Measurements from ENCODE around the gene ETV3L. TPM values are rescaled to one million over a fixed set of nuclear protein-coding genes. Genes with fewer than 3 reads are reported as not detected.

ETV3L gene
- total and polyA plus RNA-seq, 2 experiments from 2014 or later = not detected

DNA sequence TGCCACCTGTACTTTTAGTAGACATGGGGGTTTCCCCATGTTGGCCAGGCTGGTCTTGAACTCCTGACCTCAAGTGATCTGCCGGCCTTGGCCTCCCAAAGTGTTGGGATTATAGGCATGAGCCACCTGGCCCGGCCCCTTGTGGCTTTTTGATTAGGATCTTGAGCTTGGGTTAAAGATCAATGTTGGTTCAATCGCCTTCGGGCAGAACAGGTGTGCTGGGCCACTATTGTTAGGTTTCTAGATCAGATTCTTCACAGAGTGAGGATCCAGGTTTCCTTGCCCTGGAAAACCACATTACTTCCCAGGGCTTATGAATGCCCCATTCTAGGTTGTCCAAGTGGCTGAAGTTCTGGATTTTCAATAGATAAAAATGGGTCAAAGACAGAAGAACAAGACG, 32.5 kb upstream of the ETV3L start:
- no peak for ATAC-seq
- no peak overlapping the region for H3K27ac Mint-ChIP-seq
- no peaks in the 10 kb centered on the region for H3K9me3 Mint-ChIP-seq
- Histone ChIP-seq H3K4me2 (no peak overlapping the region), H3K79me2 (replicated peaks; ENCODE audit: insufficient read depth) (peaks cover 16% of the 10 kb centered on the region), H3K27ac (ENCODE audit: low read depth) (no peak overlapping the region), H3F3A (replicated peaks; ENCODE audit: low read depth) (no peaks in the 10 kb centered on the region), H4K20me1 (replicated peaks; ENCODE audit: insufficient read depth) (peaks cover 22% of the 10 kb centered on the region), H3K4me1 (ENCODE audit: insufficient read depth) (peaks cover 9% of the 10 kb centered on the region), H3K4me3 (no peak overlapping the region), H3K36me3 (ENCODE audit: insufficient read depth) (peaks cover 47% of the 10 kb centered on the region), H2AFZ (no peak overlapping the region), H3K27me3 (ENCODE audit: insufficient read depth) (no peaks in the 10 kb centered on the region), H3K9me2 (ENCODE audit: insufficient read depth) (no peaks in the 10 kb centered on the region)
- H3K4me1 Mint-ChIP-seq = peaks cover 10% of the 10 kb centered on the region
- TF ChIP-seq CREB1 (CRISPR knock-in tag; IDR thresholded peaks at IDR 0.05; ENCODE audit: low read depth) = no peak
- TF ChIP-seq, protein P1, sequence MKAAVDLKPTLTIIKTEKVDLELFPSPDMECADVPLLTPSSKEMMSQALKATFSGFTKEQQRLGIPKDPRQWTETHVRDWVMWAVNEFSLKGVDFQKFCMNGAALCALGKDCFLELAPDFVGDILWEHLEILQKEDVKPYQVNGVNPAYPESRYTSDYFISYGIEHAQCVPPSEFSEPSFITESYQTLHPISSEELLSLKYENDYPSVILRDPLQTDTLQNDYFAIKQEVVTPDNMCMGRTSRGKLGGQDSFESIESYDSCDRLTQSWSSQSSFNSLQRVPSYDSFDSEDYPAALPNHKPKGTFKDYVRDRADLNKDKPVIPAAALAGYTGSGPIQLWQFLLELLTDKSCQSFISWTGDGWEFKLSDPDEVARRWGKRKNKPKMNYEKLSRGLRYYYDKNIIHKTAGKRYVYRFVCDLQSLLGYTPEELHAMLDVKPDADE (IDR thresholded peaks at IDR 0.05) = no peak
- TF ChIP-seq NANOG (IDR thresholded peaks at IDR 0.05; ENCODE audit: borderline replicate concordance) = no peak
- TF ChIP-seq STAT1 (IDR thresholded peaks at IDR 0.05; ENCODE audit: unreplicated experiment) = no peak
- TF ChIP-seq EZH2phosphoT487 (IDR thresholded peaks at IDR 0.05; ENCODE audit: unreplicated experiment) = no peak
- TF ChIP-seq JUNB (IDR thresholded peaks at IDR 0.05; ENCODE audit: unreplicated experiment) = no peak
- TF ChIP-seq, protein P2, sequence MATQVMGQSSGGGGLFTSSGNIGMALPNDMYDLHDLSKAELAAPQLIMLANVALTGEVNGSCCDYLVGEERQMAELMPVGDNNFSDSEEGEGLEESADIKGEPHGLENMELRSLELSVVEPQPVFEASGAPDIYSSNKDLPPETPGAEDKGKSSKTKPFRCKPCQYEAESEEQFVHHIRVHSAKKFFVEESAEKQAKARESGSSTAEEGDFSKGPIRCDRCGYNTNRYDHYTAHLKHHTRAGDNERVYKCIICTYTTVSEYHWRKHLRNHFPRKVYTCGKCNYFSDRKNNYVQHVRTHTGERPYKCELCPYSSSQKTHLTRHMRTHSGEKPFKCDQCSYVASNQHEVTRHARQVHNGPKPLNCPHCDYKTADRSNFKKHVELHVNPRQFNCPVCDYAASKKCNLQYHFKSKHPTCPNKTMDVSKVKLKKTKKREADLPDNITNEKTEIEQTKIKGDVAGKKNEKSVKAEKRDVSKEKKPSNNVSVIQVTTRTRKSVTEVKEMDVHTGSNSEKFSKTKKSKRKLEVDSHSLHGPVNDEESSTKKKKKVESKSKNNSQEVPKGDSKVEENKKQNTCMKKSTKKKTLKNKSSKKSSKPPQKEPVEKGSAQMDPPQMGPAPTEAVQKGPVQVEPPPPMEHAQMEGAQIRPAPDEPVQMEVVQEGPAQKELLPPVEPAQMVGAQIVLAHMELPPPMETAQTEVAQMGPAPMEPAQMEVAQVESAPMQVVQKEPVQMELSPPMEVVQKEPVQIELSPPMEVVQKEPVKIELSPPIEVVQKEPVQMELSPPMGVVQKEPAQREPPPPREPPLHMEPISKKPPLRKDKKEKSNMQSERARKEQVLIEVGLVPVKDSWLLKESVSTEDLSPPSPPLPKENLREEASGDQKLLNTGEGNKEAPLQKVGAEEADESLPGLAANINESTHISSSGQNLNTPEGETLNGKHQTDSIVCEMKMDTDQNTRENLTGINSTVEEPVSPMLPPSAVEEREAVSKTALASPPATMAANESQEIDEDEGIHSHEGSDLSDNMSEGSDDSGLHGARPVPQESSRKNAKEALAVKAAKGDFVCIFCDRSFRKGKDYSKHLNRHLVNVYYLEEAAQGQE (IDR thresholded peaks at IDR 0.05; ENCODE audit: unreplicated experiment) = no peak
- TF ChIP-seq EZH2 (IDR thresholded peaks at IDR 0.05; ENCODE audit: low read depth, unreplicated experiment) = no peak
- no peak for TF ChIP-seq ZNF331 (CRISPR knock-in tag; IDR thresholded peaks at IDR 0.05; ENCODE audit: low read depth)
- TF ChIP-seq POLR2AphosphoS5 (IDR thresholded peaks at IDR 0.05; ENCODE audit: low read depth) = no peak
- TF ChIP-seq, protein P3, sequence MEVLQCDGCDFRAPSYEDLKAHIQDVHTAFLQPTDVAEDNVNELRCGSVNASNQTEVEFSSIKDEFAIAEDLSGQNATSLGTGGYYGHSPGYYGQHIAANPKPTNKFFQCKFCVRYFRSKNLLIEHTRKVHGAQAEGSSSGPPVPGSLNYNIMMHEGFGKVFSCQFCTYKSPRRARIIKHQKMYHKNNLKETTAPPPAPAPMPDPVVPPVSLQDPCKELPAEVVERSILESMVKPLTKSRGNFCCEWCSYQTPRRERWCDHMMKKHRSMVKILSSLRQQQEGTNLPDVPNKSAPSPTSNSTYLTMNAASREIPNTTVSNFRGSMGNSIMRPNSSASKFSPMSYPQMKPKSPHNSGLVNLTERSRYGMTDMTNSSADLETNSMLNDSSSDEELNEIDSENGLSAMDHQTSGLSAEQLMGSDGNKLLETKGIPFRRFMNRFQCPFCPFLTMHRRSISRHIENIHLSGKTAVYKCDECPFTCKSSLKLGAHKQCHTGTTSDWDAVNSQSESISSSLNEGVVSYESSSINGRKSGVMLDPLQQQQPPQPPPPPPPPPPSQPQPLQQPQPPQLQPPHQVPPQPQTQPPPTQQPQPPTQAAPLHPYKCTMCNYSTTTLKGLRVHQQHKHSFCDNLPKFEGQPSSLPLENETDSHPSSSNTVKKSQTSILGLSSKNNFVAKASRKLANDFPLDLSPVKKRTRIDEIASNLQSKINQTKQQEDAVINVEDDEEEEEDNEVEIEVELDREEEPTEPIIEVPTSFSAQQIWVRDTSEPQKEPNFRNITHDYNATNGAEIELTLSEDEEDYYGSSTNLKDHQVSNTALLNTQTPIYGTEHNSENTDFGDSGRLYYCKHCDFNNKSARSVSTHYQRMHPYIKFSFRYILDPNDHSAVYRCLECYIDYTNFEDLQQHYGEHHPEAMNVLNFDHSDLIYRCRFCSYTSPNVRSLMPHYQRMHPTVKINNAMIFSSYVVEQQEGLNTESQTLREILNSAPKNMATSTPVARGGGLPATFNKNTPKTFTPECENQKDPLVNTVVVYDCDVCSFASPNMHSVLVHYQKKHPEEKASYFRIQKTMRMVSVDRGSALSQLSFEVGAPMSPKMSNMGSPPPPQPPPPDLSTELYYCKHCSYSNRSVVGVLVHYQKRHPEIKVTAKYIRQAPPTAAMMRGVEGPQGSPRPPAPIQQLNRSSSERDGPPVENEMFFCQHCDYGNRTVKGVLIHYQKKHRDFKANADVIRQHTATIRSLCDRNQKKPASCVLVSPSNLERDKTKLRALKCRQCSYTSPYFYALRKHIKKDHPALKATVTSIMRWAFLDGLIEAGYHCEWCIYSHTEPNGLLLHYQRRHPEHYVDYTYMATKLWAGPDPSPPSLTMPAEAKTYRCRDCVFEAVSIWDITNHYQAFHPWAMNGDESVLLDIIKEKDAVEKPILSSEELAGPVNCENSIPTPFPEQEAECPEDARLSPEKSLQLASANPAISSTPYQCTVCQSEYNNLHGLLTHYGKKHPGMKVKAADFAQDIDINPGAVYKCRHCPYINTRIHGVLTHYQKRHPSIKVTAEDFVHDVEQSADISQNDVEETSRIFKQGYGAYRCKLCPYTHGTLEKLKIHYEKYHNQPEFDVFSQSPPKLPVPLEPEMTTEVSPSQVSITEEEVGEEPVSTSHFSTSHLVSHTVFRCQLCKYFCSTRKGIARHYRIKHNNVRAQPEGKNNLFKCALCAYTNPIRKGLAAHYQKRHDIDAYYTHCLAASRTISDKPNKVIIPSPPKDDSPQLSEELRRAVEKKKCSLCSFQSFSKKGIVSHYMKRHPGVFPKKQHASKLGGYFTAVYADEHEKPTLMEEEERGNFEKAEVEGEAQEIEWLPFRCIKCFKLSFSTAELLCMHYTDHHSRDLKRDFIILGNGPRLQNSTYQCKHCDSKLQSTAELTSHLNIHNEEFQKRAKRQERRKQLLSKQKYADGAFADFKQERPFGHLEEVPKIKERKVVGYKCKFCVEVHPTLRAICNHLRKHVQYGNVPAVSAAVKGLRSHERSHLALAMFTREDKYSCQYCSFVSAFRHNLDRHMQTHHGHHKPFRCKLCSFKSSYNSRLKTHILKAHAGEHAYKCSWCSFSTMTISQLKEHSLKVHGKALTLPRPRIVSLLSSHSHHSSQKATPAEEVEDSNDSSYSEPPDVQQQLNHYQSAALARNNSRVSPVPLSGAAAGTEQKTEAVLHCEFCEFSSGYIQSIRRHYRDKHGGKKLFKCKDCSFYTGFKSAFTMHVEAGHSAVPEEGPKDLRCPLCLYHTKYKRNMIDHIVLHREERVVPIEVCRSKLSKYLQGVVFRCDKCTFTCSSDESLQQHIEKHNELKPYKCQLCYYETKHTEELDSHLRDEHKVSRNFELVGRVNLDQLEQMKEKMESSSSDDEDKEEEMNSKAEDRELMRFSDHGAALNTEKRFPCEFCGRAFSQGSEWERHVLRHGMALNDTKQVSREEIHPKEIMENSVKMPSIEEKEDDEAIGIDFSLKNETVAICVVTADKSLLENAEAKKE (CRISPR knock-in tag; IDR thresholded peaks at IDR 0.05) = no peak
- TF ChIP-seq, protein P4, sequence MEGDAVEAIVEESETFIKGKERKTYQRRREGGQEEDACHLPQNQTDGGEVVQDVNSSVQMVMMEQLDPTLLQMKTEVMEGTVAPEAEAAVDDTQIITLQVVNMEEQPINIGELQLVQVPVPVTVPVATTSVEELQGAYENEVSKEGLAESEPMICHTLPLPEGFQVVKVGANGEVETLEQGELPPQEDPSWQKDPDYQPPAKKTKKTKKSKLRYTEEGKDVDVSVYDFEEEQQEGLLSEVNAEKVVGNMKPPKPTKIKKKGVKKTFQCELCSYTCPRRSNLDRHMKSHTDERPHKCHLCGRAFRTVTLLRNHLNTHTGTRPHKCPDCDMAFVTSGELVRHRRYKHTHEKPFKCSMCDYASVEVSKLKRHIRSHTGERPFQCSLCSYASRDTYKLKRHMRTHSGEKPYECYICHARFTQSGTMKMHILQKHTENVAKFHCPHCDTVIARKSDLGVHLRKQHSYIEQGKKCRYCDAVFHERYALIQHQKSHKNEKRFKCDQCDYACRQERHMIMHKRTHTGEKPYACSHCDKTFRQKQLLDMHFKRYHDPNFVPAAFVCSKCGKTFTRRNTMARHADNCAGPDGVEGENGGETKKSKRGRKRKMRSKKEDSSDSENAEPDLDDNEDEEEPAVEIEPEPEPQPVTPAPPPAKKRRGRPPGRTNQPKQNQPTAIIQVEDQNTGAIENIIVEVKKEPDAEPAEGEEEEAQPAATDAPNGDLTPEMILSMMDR (conservative IDR thresholded peaks at IDR 0.05; ENCODE audit: low read depth in 2 of 2) = no peak
- TF ChIP-seq ZNF114 (CRISPR knock-in tag; IDR thresholded peaks at IDR 0.05) = no peak
- H3K4me3 Mint-ChIP-seq = no peak overlapping the region
- H3K27me3 Mint-ChIP-seq (ENCODE audit: insufficient read depth, low read depth, poor library complexity) = peaks cover 3% of the 10 kb centered on the region
- no peak for DNase-seq (ENCODE audit: low spot score)
- H3K36me3 Mint-ChIP-seq (ENCODE audit: low read depth) = peaks cover 68% of the 10 kb centered on the region
